ENCODE data around the gene CACNA1B.

DNA sequence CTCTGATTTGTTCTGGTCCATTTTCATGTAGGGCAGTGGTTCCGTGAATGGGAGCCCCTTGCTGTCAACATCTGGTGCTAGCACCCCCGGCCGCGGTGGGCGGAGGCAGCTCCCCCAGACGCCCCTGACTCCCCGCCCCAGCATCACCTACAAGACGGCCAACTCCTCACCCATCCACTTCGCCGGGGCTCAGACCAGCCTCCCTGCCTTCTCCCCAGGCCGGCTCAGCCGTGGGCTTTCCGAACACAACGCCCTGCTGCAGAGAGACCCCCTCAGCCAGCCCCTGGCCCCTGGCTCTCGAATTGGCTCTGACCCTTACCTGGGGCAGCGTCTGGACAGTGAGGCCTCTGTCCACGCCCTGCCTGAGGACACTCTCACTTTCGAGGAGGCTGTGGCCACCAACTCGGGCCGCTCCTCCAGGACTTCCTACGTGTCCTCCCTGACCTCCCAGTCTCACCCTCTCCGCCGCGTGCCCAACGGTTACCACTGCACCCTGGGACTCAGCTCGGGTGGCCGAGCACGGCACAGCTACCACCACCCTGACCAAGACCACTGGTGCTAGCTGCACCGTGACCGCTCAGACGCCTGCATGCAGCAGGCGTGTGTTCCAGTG, 244.0 kb downstream of the CACNA1B start:
- TF ChIP-seq, protein P1, sequence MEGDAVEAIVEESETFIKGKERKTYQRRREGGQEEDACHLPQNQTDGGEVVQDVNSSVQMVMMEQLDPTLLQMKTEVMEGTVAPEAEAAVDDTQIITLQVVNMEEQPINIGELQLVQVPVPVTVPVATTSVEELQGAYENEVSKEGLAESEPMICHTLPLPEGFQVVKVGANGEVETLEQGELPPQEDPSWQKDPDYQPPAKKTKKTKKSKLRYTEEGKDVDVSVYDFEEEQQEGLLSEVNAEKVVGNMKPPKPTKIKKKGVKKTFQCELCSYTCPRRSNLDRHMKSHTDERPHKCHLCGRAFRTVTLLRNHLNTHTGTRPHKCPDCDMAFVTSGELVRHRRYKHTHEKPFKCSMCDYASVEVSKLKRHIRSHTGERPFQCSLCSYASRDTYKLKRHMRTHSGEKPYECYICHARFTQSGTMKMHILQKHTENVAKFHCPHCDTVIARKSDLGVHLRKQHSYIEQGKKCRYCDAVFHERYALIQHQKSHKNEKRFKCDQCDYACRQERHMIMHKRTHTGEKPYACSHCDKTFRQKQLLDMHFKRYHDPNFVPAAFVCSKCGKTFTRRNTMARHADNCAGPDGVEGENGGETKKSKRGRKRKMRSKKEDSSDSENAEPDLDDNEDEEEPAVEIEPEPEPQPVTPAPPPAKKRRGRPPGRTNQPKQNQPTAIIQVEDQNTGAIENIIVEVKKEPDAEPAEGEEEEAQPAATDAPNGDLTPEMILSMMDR (IDR thresholded peaks at IDR 0.05) = no peak
- TF ChIP-seq POLR2AphosphoS5 (IDR thresholded peaks at IDR 0.05) (no peak), EP300 (IDR thresholded peaks at IDR 0.05) (no peak), POLR2A (IDR thresholded peaks at IDR 0.05) (no peak)

All from sigmoid colon (tissue), 4 donors.